ENCODE measurements around the gene ELOB. TPM values are rescaled to one million over a fixed set of nuclear protein-coding genes. Genes with fewer than 3 reads are reported as not detected.

The ELOB gene
- total RNA-seq, 1 donor from 2014 or later = 172 TPM

GRCh38 chr16:2761886-2762583 lies 15.0 kb downstream of the ELOB start:
- H3K27me3 Mint-ChIP-seq = no peaks in the 10 kb centered on the region
- ChIA-PET CTCF (no interaction called here), POLR2A (no interaction called here)
- H3K4me1 Mint-ChIP-seq = peaks cover 8% of the 10 kb centered on the region
- intact Hi-C loops (cut with micrococcal nuclease) = no loop called here
- no peaks in the 10 kb centered on the region for H3K9me3 Mint-ChIP-seq
- DNase-seq (no peak), ATAC-seq (ENCODE audit: low read depth) (no peak)
- H3K4me3 Mint-ChIP-seq = no peak overlapping the region
- peaks cover 100% of the 10 kb centered on the region for H3K36me3 Mint-ChIP-seq (ENCODE audit: low read depth)
- no peak for TF ChIP-seq CTCF (IDR thresholded peaks at IDR 0.05)
- H3K27ac Mint-ChIP-seq = no peak overlapping the region

- peaks cover 14% of the 10 kb centered on the region for H3K4me1 Mint-ChIP-seq
- H3K4me3 Mint-ChIP-seq = no peak overlapping the region
- peaks cover 100% of the 10 kb centered on the region for H3K36me3 Mint-ChIP-seq (ENCODE audit: low read depth)
- DNase-seq = no peak
- H3K27me3 Mint-ChIP-seq = no peaks in the 10 kb centered on the region
- no peak for TF ChIP-seq CTCF (IDR thresholded peaks at IDR 0.05)
- intact Hi-C loops (cut with micrococcal nuclease) = no loop called here
- no peaks in the 10 kb centered on the region for H3K9me3 Mint-ChIP-seq
- H3K27ac Mint-ChIP-seq = no peak overlapping the region
- ATAC-seq (ENCODE audit: low read depth) = no peak
- ChIA-PET POLR2A (no interaction called here), CTCF (no interaction called here)
Measured at GRCh38 chr16:2761472-2761871, 15.6 kb downstream of the ELOB start.

GRCh38 chr16:2757344-2757743 lies 19.7 kb downstream of the ELOB start:
- Mint-ChIP-seq H3K27ac (no peak overlapping the region), H3K4me3 (no peak overlapping the region), H3K27me3 (no peaks in the 10 kb centered on the region), H3K4me1 (peaks cover 45% of the 10 kb centered on the region), H3K9me3 (no peaks in the 10 kb centered on the region), H3K36me3 (ENCODE audit: low read depth) (peaks cover 87% of the 10 kb centered on the region)
- no peak for DNase-seq
- ATAC-seq (ENCODE audit: low read depth) = no peak
- intact Hi-C loops (cut with micrococcal nuclease) = loop anchor here (10.0 kb wide), 1 partner anchor 157 kb away; the partner anchor contains the start of gene FLYWCH1
- CTCF ChIA-PET = no interaction called here
- POLR2A ChIA-PET = interaction anchor here (1.2 kb wide), 1 partner anchor 17 kb away, joined by 5 read pairs; no protein-coding TSS in a partner anchor
- TF ChIP-seq CTCF (IDR thresholded peaks at IDR 0.05) = no peak

GRCh38 chr16:2756288-2757015 lies 20.6 kb downstream of the ELOB start:
- H3K36me3 Mint-ChIP-seq (ENCODE audit: low read depth) = peaks cover 80% of the 10 kb centered on the region
- H3K27me3 Mint-ChIP-seq = no peaks in the 10 kb centered on the region
- DNase-seq (no peak), ATAC-seq (ENCODE audit: low read depth) (no peak)
- no peak overlapping the region for H3K27ac Mint-ChIP-seq
- peaks cover 52% of the 10 kb centered on the region for H3K4me1 Mint-ChIP-seq
- H3K4me3 Mint-ChIP-seq = peak overlapping the region; percentile 11
- CTCF ChIA-PET = no interaction called here
- no peak for TF ChIP-seq CTCF (IDR thresholded peaks at IDR 0.05)
- H3K9me3 Mint-ChIP-seq = no peaks in the 10 kb centered on the region
- POLR2A ChIA-PET = no interaction called here
- intact Hi-C loops (cut with micrococcal nuclease) = loop anchor here (10.0 kb wide), 1 partner anchor 158 kb away; the partner anchor contains the start of gene FLYWCH1

- DNase-seq (no peak), ATAC-seq (ENCODE audit: low read depth) (no peak)
- Mint-ChIP-seq H3K36me3 (ENCODE audit: low read depth) (peaks cover 67% of the 10 kb centered on the region), H3K4me1 (peaks cover 59% of the 10 kb centered on the region), H3K4me3 (peak overlapping the region; percentile 89), H3K27ac (peak overlapping the region; percentile 61), H3K9me3 (no peaks in the 10 kb centered on the region), H3K27me3 (no peaks in the 10 kb centered on the region)
- CTCF ChIA-PET = no interaction called here
- no peak for TF ChIP-seq CTCF (IDR thresholded peaks at IDR 0.05)
- intact Hi-C loops (cut with micrococcal nuclease) = loop anchor here (10.0 kb wide), 1 partner anchor 160 kb away; the partner anchor contains the start of gene FLYWCH1
- POLR2A ChIA-PET = interaction anchor here (4.6 kb wide), 1 partner anchor 22 kb away, joined by 68 read pairs; the partner anchor contains the start of gene ELOB
Measured at GRCh38 chr16:2755158-2755557, 21.9 kb downstream of the ELOB start.
